ENCODE results near the gene THBS3. TPM values are rescaled to one million over a fixed set of nuclear protein-coding genes. Genes with fewer than 3 reads are reported as not detected.

THBS3 gene
- total and polyA plus RNA-seq, 2 of the 13 experiments (the other 11 are each of a cell fraction or from before 2014, with no cell fraction given), result 0.86 to 3.6 TPM

DNA sequence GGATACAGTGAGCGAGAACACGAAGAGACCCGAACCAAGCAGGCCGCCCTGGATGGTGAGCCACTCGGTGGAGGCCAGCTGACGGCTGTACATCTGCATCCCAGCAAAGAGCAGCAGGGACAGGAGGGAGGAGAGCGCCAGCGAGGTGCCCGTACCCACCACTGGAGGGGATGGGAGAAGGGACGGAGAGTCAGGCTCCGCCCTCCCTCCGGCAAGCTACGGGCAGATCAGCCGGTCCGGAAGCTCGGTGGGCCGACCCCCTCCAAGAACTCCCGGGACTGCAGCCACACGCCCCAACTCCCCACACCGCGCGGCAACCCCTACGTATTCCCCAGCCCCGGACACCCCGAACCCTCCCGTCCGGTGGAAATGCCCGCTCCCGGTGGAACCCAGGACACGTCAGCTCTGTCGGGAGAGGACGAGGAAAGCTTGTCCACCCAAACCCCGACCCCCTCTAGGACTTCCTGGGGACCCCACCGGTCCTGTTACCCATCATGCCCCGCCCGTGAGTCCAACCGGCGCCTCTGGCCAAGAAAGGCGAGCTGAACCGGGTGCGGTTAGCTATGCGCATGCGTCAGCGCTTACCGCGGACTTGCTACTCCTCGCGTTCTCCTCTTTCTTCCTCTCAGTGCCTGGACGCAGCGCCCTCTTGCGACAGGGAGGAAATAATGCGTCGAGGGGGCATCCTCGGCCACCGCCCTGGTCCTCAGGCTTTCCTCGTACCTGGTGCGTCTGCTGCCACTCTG, 34.8 kb downstream of the THBS3 start, which contains the start of gene KRTCAP2 (continued):
- TF ChIP-seq FOXM1 (CRISPR knock-in tag; IDR thresholded peaks at IDR 0.05), result no peak
- peak; percentile 76; the same call in 1 of the 2 replicates for TF ChIP-seq SAFB2 (CRISPR knock-in tag; IDR thresholded peaks at IDR 0.05; ENCODE audit: borderline replicate concordance, low read depth)
- TF ChIP-seq NFE2L1 (CRISPR knock-in tag; IDR thresholded peaks at IDR 0.05; ENCODE audit: borderline replicate concordance), result 0 out of 2 replicates have a peak, but pooled peaks have one; percentile 37
- TF ChIP-seq ZBTB20 (CRISPR knock-in tag; IDR thresholded peaks at IDR 0.05; ENCODE audit: borderline replicate concordance, low read depth), result no peak
- TF ChIP-seq ATM (IDR thresholded peaks at IDR 0.05; ENCODE audit: borderline replicate concordance), result no peak
- TF ChIP-seq HNRNPLL (IDR thresholded peaks at IDR 0.05; ENCODE audit: low read depth, low read length, poor library complexity, severe bottlenecking), result peak; percentile 25
- peak; percentile 90 for TF ChIP-seq SPEN (CRISPR knock-in tag; IDR thresholded peaks at IDR 0.05; ENCODE audit: low read depth)
- TF ChIP-seq, protein P1, sequence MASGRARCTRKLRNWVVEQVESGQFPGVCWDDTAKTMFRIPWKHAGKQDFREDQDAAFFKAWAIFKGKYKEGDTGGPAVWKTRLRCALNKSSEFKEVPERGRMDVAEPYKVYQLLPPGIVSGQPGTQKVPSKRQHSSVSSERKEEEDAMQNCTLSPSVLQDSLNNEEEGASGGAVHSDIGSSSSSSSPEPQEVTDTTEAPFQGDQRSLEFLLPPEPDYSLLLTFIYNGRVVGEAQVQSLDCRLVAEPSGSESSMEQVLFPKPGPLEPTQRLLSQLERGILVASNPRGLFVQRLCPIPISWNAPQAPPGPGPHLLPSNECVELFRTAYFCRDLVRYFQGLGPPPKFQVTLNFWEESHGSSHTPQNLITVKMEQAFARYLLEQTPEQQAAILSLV (CRISPR knock-in tag; IDR thresholded peaks at IDR 0.05; ENCODE audit: borderline replicate concordance), result peak; percentile 70
- TF ChIP-seq, protein P2, sequence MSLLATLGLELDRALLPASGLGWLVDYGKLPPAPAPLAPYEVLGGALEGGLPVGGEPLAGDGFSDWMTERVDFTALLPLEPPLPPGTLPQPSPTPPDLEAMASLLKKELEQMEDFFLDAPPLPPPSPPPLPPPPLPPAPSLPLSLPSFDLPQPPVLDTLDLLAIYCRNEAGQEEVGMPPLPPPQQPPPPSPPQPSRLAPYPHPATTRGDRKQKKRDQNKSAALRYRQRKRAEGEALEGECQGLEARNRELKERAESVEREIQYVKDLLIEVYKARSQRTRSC (CRISPR knock-in tag; IDR thresholded peaks at IDR 0.05; ENCODE audit: low read depth), result no peak
- TF ChIP-seq, protein P3, sequence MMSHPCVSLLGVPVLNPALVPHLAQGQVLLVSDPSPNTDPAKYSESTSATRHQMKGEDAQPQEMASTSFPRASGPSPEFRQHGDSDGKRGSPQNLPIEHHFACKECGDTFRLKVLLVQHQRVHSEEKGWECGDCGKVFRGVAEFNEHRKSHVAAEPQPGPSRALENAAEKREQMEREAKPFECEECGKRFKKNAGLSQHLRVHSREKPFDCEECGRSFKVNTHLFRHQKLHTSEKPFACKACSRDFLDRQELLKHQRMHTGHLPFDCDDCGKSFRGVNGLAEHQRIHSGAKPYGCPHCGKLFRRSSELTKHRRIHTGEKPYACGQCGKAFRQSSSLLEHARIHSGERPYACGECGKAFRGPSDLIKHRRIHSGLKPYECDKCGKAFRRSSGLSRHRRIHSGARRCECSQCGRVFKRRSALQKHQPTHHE (CRISPR knock-in tag; IDR thresholded peaks at IDR 0.05; ENCODE audit: borderline replicate concordance), result peak; percentile 75; the same call in 1 of the 2 replicates
- TF ChIP-seq NCOA2 (CRISPR knock-in tag; IDR thresholded peaks at IDR 0.05), result peak; percentile 49
- TF ChIP-seq, protein P4, sequence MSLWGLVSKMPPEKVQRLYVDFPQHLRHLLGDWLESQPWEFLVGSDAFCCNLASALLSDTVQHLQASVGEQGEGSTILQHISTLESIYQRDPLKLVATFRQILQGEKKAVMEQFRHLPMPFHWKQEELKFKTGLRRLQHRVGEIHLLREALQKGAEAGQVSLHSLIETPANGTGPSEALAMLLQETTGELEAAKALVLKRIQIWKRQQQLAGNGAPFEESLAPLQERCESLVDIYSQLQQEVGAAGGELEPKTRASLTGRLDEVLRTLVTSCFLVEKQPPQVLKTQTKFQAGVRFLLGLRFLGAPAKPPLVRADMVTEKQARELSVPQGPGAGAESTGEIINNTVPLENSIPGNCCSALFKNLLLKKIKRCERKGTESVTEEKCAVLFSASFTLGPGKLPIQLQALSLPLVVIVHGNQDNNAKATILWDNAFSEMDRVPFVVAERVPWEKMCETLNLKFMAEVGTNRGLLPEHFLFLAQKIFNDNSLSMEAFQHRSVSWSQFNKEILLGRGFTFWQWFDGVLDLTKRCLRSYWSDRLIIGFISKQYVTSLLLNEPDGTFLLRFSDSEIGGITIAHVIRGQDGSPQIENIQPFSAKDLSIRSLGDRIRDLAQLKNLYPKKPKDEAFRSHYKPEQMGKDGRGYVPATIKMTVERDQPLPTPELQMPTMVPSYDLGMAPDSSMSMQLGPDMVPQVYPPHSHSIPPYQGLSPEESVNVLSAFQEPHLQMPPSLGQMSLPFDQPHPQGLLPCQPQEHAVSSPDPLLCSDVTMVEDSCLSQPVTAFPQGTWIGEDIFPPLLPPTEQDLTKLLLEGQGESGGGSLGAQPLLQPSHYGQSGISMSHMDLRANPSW (CRISPR knock-in tag; IDR thresholded peaks at IDR 0.05; ENCODE audit: borderline replicate concordance), result 0 out of 2 replicates have a peak, but pooled peaks have one; percentile 59
- TF ChIP-seq, protein P5, sequence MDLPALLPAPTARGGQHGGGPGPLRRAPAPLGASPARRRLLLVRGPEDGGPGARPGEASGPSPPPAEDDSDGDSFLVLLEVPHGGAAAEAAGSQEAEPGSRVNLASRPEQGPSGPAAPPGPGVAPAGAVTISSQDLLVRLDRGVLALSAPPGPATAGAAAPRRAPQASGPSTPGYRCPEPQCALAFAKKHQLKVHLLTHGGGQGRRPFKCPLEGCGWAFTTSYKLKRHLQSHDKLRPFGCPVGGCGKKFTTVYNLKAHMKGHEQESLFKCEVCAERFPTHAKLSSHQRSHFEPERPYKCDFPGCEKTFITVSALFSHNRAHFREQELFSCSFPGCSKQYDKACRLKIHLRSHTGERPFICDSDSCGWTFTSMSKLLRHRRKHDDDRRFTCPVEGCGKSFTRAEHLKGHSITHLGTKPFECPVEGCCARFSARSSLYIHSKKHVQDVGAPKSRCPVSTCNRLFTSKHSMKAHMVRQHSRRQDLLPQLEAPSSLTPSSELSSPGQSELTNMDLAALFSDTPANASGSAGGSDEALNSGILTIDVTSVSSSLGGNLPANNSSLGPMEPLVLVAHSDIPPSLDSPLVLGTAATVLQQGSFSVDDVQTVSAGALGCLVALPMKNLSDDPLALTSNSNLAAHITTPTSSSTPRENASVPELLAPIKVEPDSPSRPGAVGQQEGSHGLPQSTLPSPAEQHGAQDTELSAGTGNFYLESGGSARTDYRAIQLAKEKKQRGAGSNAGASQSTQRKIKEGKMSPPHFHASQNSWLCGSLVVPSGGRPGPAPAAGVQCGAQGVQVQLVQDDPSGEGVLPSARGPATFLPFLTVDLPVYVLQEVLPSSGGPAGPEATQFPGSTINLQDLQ (CRISPR knock-in tag; IDR thresholded peaks at IDR 0.05), result no peak
- no peak for TF ChIP-seq THYN1 (CRISPR knock-in tag; IDR thresholded peaks at IDR 0.05; ENCODE audit: borderline replicate concordance, low read depth)
- TF ChIP-seq, protein P6, sequence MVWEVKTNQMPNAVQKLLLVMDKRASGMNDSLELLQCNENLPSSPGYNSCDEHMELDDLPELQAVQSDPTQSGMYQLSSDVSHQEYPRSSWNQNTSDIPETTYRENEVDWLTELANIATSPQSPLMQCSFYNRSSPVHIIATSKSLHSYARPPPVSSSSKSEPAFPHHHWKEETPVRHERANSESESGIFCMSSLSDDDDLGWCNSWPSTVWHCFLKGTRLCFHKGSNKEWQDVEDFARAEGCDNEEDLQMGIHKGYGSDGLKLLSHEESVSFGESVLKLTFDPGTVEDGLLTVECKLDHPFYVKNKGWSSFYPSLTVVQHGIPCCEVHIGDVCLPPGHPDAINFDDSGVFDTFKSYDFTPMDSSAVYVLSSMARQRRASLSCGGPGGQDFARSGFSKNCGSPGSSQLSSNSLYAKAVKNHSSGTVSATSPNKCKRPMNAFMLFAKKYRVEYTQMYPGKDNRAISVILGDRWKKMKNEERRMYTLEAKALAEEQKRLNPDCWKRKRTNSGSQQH (CRISPR knock-in tag; IDR thresholded peaks at IDR 0.05; ENCODE audit: low read depth), result no peak
- no peak for TF ChIP-seq ZNF879 (CRISPR knock-in tag; IDR thresholded peaks at IDR 0.05)
- no peak for TF ChIP-seq PCBP2 (optimal IDR thresholded peaks at IDR 0.05; ENCODE audit: low read depth, low read length, poor library complexity, severe bottlenecking)
- no peak for TF ChIP-seq ZNF543 (CRISPR knock-in tag; IDR thresholded peaks at IDR 0.05)
